Liver (tissue), 9 donors: ENCODE measurements around the gene MYO18A. TPM values are rescaled to one million over a fixed set of nuclear protein-coding genes. Genes with fewer than 3 reads are reported as not detected.

Source experiments
- DNase-seq: peaks from one replicate; pipeline ENCODE4 v3.0.0-alpha.2; 2017; ENCODE audit warnings: low spot score
- H3K27ac ChIP-seq, 2 donors: one replicate each; pipeline ENCODE4 v1.7.0; 2013; ENCODE audit warnings: inconsistent platforms in 2 of 2, low read length in 2 of 2, control low read depth in 1 of 2, low read depth in 1 of 2, mild to moderate bottlenecking in 1 of 2
- H3K27me3 ChIP-seq, 4 donors: one replicate each; pipeline versions ENCODE4 v1.6.1 to v1.7.0; 2013; ENCODE audit warnings: low read length in 3 of 4, inconsistent platforms in 1 of 4, mild to moderate bottlenecking in 1 of 4, moderate library complexity in 1 of 4; ENCODE audit not compliant: control insufficient read depth in 4 of 4, insufficient read depth in 4 of 4
- H3K36me3 ChIP-seq, 4 donors: one replicate each; pipeline versions ENCODE4 v1.6.1 to v1.7.0; 2013; ENCODE audit warnings: low read length in 3 of 4, mild to moderate bottlenecking in 3 of 4, low read depth in 1 of 4, moderate library complexity in 1 of 4; ENCODE audit not compliant: control insufficient read depth in 4 of 4, insufficient read depth in 3 of 4
- H3K4me1 ChIP-seq, 4 donors: one replicate each; pipeline versions ENCODE4 v1.6.1 to v1.7.0; 2013; ENCODE audit warnings: low read length in 3 of 4, mild to moderate bottlenecking in 3 of 4, moderate library complexity in 1 of 4; ENCODE audit not compliant: control insufficient read depth in 4 of 4, insufficient read depth in 4 of 4
- H3K4me3 ChIP-seq, 3 donors: one replicate each; pipeline versions ENCODE4 v1.6.1 to v1.7.0; 2013; ENCODE audit warnings: low read length in 3 of 3, control low read depth in 1 of 3, low read depth in 1 of 3, mild to moderate bottlenecking in 1 of 3
- H3K9ac ChIP-seq, 2 donors: one replicate each; pipeline ENCODE4 v1.7.0; 2013; ENCODE audit warnings: low read length in 2 of 2, mild to moderate bottlenecking in 2 of 2, moderate library complexity in 2 of 2, control low read depth in 1 of 2, low read depth in 1 of 2
- H3K9me3 ChIP-seq, 4 donors: one replicate each; pipeline versions ENCODE4 v1.6.1 to v1.7.0; 2013; ENCODE audit warnings: low read length in 3 of 4; ENCODE audit not compliant: control insufficient read depth in 4 of 4
- EGR1 ChIP-seq, 2 donors: IDR thresholded peaks; 2 replicates each; pipeline ENCODE4 v1.6.1; 2016 to 2018; ENCODE audit warnings: antibody characterized with exemption in 2 of 2, low read depth in 2 of 2
- FOXA1 ChIP-seq: IDR thresholded peaks from 2 replicates; pipeline ENCODE4 v1.6.1; 2016; ENCODE audit warnings: antibody characterized with exemption
- FOXA2 ChIP-seq: IDR thresholded peaks from 2 replicates; pipeline ENCODE4 v1.6.1; 2016; ENCODE audit warnings: antibody characterized with exemption
- GABPA ChIP-seq, 2 donors: IDR thresholded peaks in 1 of 2; conservative IDR thresholded peaks in 1 of 2; 2 replicates each; pipeline ENCODE4 v1.6.1; 2016; ENCODE audit warnings: antibody characterized with exemption in 2 of 2, mild to moderate bottlenecking in 1 of 2, moderate library complexity in 1 of 2
- HNF4A ChIP-seq, 2 donors: conservative IDR thresholded peaks; 2 replicates each; pipeline ENCODE4 v1.6.1; 2016; ENCODE audit warnings: antibody characterized with exemption in 2 of 2, mild to moderate bottlenecking in 2 of 2
- HNF4G ChIP-seq: IDR thresholded peaks from 2 replicates; pipeline ENCODE4 v1.6.1; 2016; ENCODE audit warnings: antibody characterized with exemption
- JUND ChIP-seq, 2 donors: IDR thresholded peaks; 2 replicates each; pipeline ENCODE4 v1.6.1; 2016; ENCODE audit warnings: antibody characterized with exemption in 2 of 2
- NR2F2 ChIP-seq: IDR thresholded peaks from 2 replicates; pipeline ENCODE4 v1.6.1; 2016; ENCODE audit warnings: antibody characterized with exemption
- RAD21 ChIP-seq, 2 donors: IDR thresholded peaks; 2 replicates each; pipeline ENCODE4 v1.6.1; 2016; ENCODE audit warnings: antibody characterized with exemption in 2 of 2, mild to moderate bottlenecking in 2 of 2
- RXRA ChIP-seq, 2 donors: IDR thresholded peaks; 2 replicates each; pipeline ENCODE4 v1.6.1; 2017 to 2018; ENCODE audit warnings: antibody characterized with exemption in 2 of 2, mild to moderate bottlenecking in 1 of 2
- SP1 ChIP-seq: IDR thresholded peaks from 2 replicates; pipeline ENCODE4 v1.6.1; 2018; ENCODE audit warnings: antibody characterized with exemption, mild to moderate bottlenecking
- TAF1 ChIP-seq: conservative IDR thresholded peaks from 2 replicates; pipeline ENCODE4 v1.6.1; 2016; ENCODE audit warnings: antibody characterized with exemption, mild to moderate bottlenecking
- YY1 ChIP-seq: IDR thresholded peaks from 2 replicates; pipeline ENCODE4 v1.6.1; 2016; ENCODE audit warnings: antibody characterized with exemption, mild to moderate bottlenecking
- ZBTB33 ChIP-seq: IDR thresholded peaks from 2 replicates; pipeline ENCODE4 v1.6.1; 2016; ENCODE audit warnings: antibody characterized with exemption
- WGBS: extraction: QIAGEN DNeasy Blood & Tissue Kit; methylation state at CpG from one replicate; pipeline ENCODE4 v1.1.7; 2013; 5-methylcytosine and 5-hydroxymethylcytosine counted together
- polyA plus RNA-seq, 2 donors: library from polyadenylated mRNA; stranded (reverse) in 1 of 2; unstranded in 1 of 2; fragments of 200-250 nt in 1 of 2; fragments of >200 nt in 1 of 2; fragmentation: Nextera tagmentation in 1 of 2; extraction: Ambion mirVana in 1 of 2; gene quantifications; one replicate each; pipeline versions ENCODE4 v1.2.1 to v1.2.3, GENCODE V29; 2013 to 2015
- total RNA-seq, 2 donors: library from RNA; depleted of rRNA; stranded (reverse); fragments of >200 nt; gene quantifications; one replicate each; pipeline ENCODE4 v1.2.3, GENCODE V29; 2014
- TF ChIP-seq, protein P1 (sequence below): IDR thresholded peaks from 2 replicates; pipeline ENCODE4 v1.6.1; 2016; ENCODE audit warnings: antibody characterized with exemption, mild to moderate bottlenecking
- TF ChIP-seq, protein P2 (sequence below): IDR thresholded peaks from 2 replicates; pipeline ENCODE4 v1.6.1; 2016; ENCODE audit warnings: antibody characterized with exemption
- TF ChIP-seq, protein P3 (sequence below): IDR thresholded peaks from 2 replicates; pipeline ENCODE4 v1.6.1; 2016; ENCODE audit warnings: antibody characterized with exemption
- TF ChIP-seq, protein P4 (sequence below): fragments of 150-350 bp; IDR thresholded peaks from 2 replicates; pipeline ENCODE4 v1.5.1; 2017; ENCODE audit warnings: improper control_type of control experiment, low read depth, low read length; ENCODE audit not compliant: missing input control
- donor health status: healthy.
- donor health status: healthy.
- donor health status: healthy.
- donor health status: healthy.
- donor health status: healthy.

The MYO18A gene
- total and polyA plus RNA-seq, 4 donors: 26.3 to 81.6 (median 37.3) TPM

GRCh38 chr17:29031488-29031887 lies 148.7 kb downstream of the MYO18A start:
- Histone ChIP-seq H3K9me3 (peaks cover 0 to 5% (median 0%) of the 10 kb centered on the region in 4 donors), H3K36me3 (no peaks in the 10 kb centered on the region), H3K27me3 (no peaks in the 10 kb centered on the region), H3K4me1 (no peaks in the 10 kb centered on the region), H3K4me3 (no peak overlapping the region), H3K27ac (no peak overlapping the region), H3K9ac (no peak overlapping the region)
- no peak for DNase-seq
- 70% methylated on average over 5 of the region's 5 CpGs for WGBS
- no peak for TF ChIP-seq NR2F2
- TF ChIP-seq FOXA1: no peak
- TF ChIP-seq, protein P1, sequence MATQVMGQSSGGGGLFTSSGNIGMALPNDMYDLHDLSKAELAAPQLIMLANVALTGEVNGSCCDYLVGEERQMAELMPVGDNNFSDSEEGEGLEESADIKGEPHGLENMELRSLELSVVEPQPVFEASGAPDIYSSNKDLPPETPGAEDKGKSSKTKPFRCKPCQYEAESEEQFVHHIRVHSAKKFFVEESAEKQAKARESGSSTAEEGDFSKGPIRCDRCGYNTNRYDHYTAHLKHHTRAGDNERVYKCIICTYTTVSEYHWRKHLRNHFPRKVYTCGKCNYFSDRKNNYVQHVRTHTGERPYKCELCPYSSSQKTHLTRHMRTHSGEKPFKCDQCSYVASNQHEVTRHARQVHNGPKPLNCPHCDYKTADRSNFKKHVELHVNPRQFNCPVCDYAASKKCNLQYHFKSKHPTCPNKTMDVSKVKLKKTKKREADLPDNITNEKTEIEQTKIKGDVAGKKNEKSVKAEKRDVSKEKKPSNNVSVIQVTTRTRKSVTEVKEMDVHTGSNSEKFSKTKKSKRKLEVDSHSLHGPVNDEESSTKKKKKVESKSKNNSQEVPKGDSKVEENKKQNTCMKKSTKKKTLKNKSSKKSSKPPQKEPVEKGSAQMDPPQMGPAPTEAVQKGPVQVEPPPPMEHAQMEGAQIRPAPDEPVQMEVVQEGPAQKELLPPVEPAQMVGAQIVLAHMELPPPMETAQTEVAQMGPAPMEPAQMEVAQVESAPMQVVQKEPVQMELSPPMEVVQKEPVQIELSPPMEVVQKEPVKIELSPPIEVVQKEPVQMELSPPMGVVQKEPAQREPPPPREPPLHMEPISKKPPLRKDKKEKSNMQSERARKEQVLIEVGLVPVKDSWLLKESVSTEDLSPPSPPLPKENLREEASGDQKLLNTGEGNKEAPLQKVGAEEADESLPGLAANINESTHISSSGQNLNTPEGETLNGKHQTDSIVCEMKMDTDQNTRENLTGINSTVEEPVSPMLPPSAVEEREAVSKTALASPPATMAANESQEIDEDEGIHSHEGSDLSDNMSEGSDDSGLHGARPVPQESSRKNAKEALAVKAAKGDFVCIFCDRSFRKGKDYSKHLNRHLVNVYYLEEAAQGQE: no peak
- TF ChIP-seq HNF4A (conservative IDR thresholded peaks at IDR 0.05): no peak
- TF ChIP-seq ZBTB33: no peak
- TF ChIP-seq EGR1 (IDR thresholded peaks at IDR 0.05; ENCODE audit: low read depth in 2 of 2): no peak
- TF ChIP-seq, protein P2, sequence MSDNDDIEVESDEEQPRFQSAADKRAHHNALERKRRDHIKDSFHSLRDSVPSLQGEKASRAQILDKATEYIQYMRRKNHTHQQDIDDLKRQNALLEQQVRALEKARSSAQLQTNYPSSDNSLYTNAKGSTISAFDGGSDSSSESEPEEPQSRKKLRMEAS: no peak
- TF ChIP-seq SP1: no peak
- TF ChIP-seq YY1: no peak
- TF ChIP-seq JUND (IDR thresholded peaks at IDR 0.05): no peak
- TF ChIP-seq RAD21 (IDR thresholded peaks at IDR 0.05): no peak
- no peak for TF ChIP-seq RXRA (IDR thresholded peaks at IDR 0.05)
- no peak for TF ChIP-seq FOXA2
- TF ChIP-seq HNF4G: no peak
- no peak for TF ChIP-seq TAF1
- TF ChIP-seq GABPA (IDR thresholded peaks at IDR 0.05 in 1 of 2, conservative IDR thresholded peaks at IDR 0.05 in 1 of 2): no peak
- TF ChIP-seq, protein P3, sequence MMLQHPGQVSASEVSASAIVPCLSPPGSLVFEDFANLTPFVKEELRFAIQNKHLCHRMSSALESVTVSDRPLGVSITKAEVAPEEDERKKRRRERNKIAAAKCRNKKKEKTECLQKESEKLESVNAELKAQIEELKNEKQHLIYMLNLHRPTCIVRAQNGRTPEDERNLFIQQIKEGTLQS: no peak
- TF ChIP-seq, protein P4, sequence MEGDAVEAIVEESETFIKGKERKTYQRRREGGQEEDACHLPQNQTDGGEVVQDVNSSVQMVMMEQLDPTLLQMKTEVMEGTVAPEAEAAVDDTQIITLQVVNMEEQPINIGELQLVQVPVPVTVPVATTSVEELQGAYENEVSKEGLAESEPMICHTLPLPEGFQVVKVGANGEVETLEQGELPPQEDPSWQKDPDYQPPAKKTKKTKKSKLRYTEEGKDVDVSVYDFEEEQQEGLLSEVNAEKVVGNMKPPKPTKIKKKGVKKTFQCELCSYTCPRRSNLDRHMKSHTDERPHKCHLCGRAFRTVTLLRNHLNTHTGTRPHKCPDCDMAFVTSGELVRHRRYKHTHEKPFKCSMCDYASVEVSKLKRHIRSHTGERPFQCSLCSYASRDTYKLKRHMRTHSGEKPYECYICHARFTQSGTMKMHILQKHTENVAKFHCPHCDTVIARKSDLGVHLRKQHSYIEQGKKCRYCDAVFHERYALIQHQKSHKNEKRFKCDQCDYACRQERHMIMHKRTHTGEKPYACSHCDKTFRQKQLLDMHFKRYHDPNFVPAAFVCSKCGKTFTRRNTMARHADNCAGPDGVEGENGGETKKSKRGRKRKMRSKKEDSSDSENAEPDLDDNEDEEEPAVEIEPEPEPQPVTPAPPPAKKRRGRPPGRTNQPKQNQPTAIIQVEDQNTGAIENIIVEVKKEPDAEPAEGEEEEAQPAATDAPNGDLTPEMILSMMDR: no peak
